HepG2 (cell line): Measurements from ENCODE around the gene SSR2. TPM values are rescaled to one million over a fixed set of nuclear protein-coding genes. Genes with fewer than 3 reads are reported as not detected.

Experiments used
- BRD4 ChIP-seq: sonication (generic); formaldehyde crosslinking; IDR thresholded peaks from 2 replicates; pipeline ENCODE4 v1.4.0; 2020; ENCODE audit warnings: missing genetic modification reagents
- FOXJ3 ChIP-seq: sonication (generic); formaldehyde crosslinking; IDR thresholded peaks from 2 replicates; pipeline ENCODE4 v1.4.0; 2020; ENCODE audit warnings: missing genetic modification reagents, mild to moderate bottlenecking, borderline replicate concordance
- MEIS2 ChIP-seq: sonication (generic); formaldehyde crosslinking; IDR thresholded peaks from 2 replicates; pipeline ENCODE4 v1.9.0; 2021; ENCODE audit warnings: mild to moderate bottlenecking, missing genetic modification reagents
- MIXL1 ChIP-seq: IDR thresholded peaks from 2 replicates; pipeline ENCODE4 v1.6.1; 2016
- NFE2L1 ChIP-seq: sonication (generic); formaldehyde crosslinking; IDR thresholded peaks from 2 replicates; pipeline ENCODE4 v1.4.0; 2020; ENCODE audit warnings: missing genetic modification reagents, mild to moderate bottlenecking, borderline replicate concordance
- NKX3-1 ChIP-seq: sonication (generic); formaldehyde crosslinking; IDR thresholded peaks from 2 replicates; pipeline ENCODE4 v1.5.0; 2020; ENCODE audit warnings: missing genetic modification reagents
- RBAK ChIP-seq: sonication (generic); formaldehyde crosslinking; IDR thresholded peaks from 2 replicates; pipeline ENCODE4 v1.5.1; 2020; ENCODE audit warnings: mild to moderate bottlenecking, missing genetic modification reagents
- RXRA ChIP-seq: sonication (generic); formaldehyde crosslinking; IDR thresholded peaks from 2 replicates; pipeline ENCODE4 v1.5.1; 2020; ENCODE audit warnings: missing genetic modification reagents
- STAT5B ChIP-seq: sonication (generic); formaldehyde crosslinking; IDR thresholded peaks from 2 replicates; pipeline ENCODE4 v1.4.0; 2020; ENCODE audit warnings: missing genetic modification reagents
- TBL1XR1 ChIP-seq: fragments of 150-350 bp; IDR thresholded peaks from 2 replicates; pipeline ENCODE4 v1.6.1; 2014; ENCODE audit warnings: borderline replicate concordance, low read length; ENCODE audit not compliant: partially characterized antibody
- UBTF ChIP-seq: sonication (generic); formaldehyde crosslinking; IDR thresholded peaks from 2 replicates; pipeline ENCODE4 v1.4.0; 2020; ENCODE audit warnings: mild to moderate bottlenecking, missing genetic modification reagents
- ZMYM3 ChIP-seq: sonication (generic); formaldehyde crosslinking; IDR thresholded peaks from 2 replicates; pipeline ENCODE4 v1.5.1; 2020; ENCODE audit warnings: mild to moderate bottlenecking, missing genetic modification reagents
- ZNF296 ChIP-seq: sonication (generic); formaldehyde crosslinking; conservative IDR thresholded peaks from 2 replicates; pipeline ENCODE4 v1.5.0; 2020; ENCODE audit warnings: mild to moderate bottlenecking, missing genetic modification reagents
- ZNF337 ChIP-seq: sonication (generic); formaldehyde crosslinking; IDR thresholded peaks from 2 replicates; pipeline ENCODE4 v1.5.1; 2020; ENCODE audit warnings: missing genetic modification reagents, low read depth, mild to moderate bottlenecking, borderline replicate concordance
- ZNF33B ChIP-seq: sonication (generic); formaldehyde crosslinking; IDR thresholded peaks from 2 replicates; pipeline ENCODE4 v1.5.1; 2020; ENCODE audit warnings: mild to moderate bottlenecking, missing genetic modification reagents
- polyA plus RNA-seq, 8 experiments: library from polyadenylated mRNA; depleted of rRNA in 3 of 8; stranded (reverse) in 7 of 8; unstranded in 1 of 8; fragments of >200 nt; fragmentation: Illumina TruSeq in 4 of 8; extraction: Trizol in 4 of 8; gene quantifications; 2 replicates each; pipeline versions ENCODE4 v1.2.1 to v1.2.3, GENCODE V29; 2011 to 2016; ENCODE audit warnings: low read depth in 4 of 8, missing spikeins in 1 of 8, mixed read lengths in 1 of 8; ENCODE audit not compliant: insufficient read depth in 1 of 8
- total RNA-seq, 5 experiments: library from RNA; depleted of rRNA; stranded (reverse); fragments of >200 nt; fragmentation: Illumina TruSeq; extraction: Trizol; gene quantifications; 2 replicates each; pipeline ENCODE4 v1.2.3, GENCODE V29; 2016; ENCODE audit warnings: low read depth in 1 of 5
- TF ChIP-seq, protein P1 (sequence below): sonication (generic); formaldehyde crosslinking; IDR thresholded peaks from 2 replicates; pipeline ENCODE4 v1.4.0; 2020; ENCODE audit warnings: low read depth, missing genetic modification reagents
- TF ChIP-seq, protein P2 (sequence below): sonication (generic); formaldehyde crosslinking; IDR thresholded peaks from 2 replicates; pipeline ENCODE4 v1.8.1; 2023; ENCODE audit warnings: mild to moderate bottlenecking, missing genetic modification reagents
- TF ChIP-seq, protein P3 (sequence below): sonication (generic); formaldehyde crosslinking; IDR thresholded peaks from 2 replicates; pipeline ENCODE4 v1.4.0; 2020; ENCODE audit warnings: missing genetic modification reagents
- TF ChIP-seq, protein P4 (sequence below): sonication (generic); formaldehyde crosslinking; IDR thresholded peaks from 2 replicates; pipeline ENCODE4 v1.9.0; 2022; ENCODE audit warnings: low read depth, missing genetic modification reagents

Gene SSR2
- total and polyA plus RNA-seq, 2 of the 13 experiments (the other 11 are each of a cell fraction or from before 2014, with no cell fraction given): 284 to 461 TPM

DNA sequence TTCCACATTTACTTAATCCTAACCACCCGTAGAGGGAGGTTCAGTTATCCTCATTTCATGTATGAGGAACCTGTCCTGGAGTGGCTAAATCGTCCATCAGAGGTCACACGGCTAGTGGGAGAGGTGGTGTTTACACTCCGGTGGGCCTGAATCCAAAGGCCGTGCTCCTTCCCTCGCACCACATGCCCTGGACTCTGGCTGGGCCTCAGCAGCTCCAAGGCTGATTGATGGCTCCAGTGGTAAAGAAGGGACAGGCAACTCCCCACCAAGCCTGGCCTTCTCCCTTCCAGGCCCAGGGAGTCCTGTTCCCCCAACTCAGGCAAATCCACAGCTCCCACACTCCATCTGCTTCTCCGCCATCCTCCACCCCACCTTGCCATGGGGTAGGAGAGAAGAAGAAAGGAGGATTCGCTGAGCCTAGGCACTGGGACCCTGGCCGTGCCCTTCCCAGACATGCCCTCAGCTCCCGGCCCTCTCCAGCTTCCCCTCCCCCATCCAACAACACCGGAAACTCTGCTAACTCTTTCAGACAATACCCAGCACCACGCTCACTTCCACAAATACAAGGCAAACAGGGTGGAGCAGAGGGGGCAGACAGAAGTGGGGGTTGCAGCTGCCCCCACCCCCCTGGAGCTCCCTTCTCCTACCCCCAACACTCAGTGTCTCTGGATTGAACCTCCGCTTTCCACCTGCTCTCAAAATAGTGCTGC lies 53.3 kb downstream of the SSR2 start (continued):
- TF ChIP-seq ZNF33B (CRISPR knock-in tag) (peak; percentile 62; the same call in 1 of the 2 replicates), ZMYM3 (CRISPR knock-in tag) (peak; percentile 65), NFE2L1 (CRISPR knock-in tag) (no peak), BRD4 (CRISPR knock-in tag) (no peak), ZNF296 (no peak), NKX3-1 (no peak), FOXJ3 (CRISPR knock-in tag) (peak; percentile 61; the same call in 1 of the 2 replicates), RXRA (CRISPR knock-in tag) (peak; percentile 80), TBL1XR1 (no peak), MIXL1 (CRISPR knock-in tag) (peak; percentile 76; the same call in 1 of the 2 replicates), STAT5B (0 out of 2 replicates have a peak, but pooled peaks have one; percentile 57), ZNF337 (CRISPR knock-in tag) (no peak), MEIS2 (CRISPR knock-in tag) (peak; percentile 85; the same call in 1 of the 2 replicates), UBTF (CRISPR knock-in tag) (peak; percentile 84), RBAK (CRISPR knock-in tag) (no peak)
- TF ChIP-seq, protein P1, sequence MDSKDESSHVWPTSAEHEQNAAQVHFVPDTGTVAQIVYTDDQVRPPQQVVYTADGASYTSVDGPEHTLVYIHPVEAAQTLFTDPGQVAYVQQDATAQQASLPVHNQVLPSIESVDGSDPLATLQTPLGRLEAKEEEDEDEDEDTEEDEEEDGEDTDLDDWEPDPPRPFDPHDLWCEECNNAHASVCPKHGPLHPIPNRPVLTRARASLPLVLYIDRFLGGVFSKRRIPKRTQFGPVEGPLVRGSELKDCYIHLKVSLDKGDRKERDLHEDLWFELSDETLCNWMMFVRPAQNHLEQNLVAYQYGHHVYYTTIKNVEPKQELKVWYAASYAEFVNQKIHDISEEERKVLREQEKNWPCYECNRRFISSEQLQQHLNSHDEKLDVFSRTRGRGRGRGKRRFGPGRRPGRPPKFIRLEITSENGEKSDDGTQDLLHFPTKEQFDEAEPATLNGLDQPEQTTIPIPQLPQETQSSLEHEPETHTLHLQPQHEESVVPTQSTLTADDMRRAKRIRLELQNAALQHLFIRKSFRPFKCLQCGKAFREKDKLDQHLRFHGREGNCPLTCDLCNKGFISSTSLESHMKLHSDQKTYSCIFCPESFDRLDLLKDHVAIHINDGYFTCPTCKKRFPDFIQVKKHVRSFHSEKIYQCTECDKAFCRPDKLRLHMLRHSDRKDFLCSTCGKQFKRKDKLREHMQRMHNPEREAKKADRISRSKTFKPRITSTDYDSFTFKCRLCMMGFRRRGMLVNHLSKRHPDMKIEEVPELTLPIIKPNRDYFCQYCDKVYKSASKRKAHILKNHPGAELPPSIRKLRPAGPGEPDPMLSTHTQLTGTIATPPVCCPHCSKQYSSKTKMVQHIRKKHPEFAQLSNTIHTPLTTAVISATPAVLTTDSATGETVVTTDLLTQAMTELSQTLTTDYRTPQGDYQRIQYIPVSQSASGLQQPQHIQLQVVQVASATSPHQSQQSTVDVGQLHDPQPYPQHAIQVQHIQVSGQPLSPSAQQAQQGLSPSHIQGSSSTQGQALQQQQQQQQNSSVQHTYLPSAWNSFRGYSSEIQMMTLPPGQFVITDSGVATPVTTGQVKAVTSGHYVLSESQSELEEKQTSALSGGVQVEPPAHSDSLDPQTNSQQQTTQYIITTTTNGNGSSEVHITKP (CRISPR knock-in tag): no peak; the same call in 1 of the 2 replicates
- TF ChIP-seq, protein P2, sequence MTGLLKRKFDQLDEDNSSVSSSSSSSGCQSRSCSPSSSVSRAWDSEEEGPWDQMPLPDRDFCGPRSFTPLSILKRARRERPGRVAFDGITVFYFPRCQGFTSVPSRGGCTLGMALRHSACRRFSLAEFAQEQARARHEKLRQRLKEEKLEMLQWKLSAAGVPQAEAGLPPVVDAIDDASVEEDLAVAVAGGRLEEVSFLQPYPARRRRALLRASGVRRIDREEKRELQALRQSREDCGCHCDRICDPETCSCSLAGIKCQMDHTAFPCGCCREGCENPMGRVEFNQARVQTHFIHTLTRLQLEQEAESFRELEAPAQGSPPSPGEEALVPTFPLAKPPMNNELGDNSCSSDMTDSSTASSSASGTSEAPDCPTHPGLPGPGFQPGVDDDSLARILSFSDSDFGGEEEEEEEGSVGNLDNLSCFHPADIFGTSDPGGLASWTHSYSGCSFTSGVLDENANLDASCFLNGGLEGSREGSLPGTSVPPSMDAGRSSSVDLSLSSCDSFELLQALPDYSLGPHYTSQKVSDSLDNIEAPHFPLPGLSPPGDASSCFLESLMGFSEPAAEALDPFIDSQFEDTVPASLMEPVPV (CRISPR knock-in tag): no peak
- TF ChIP-seq, protein P3, sequence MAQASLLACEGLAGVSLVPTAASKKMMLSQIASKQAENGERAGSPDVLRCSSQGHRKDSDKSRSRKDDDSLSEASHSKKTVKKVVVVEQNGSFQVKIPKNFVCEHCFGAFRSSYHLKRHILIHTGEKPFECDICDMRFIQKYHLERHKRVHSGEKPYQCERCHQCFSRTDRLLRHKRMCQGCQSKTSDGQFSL (CRISPR knock-in tag): no peak
- TF ChIP-seq, protein P4, sequence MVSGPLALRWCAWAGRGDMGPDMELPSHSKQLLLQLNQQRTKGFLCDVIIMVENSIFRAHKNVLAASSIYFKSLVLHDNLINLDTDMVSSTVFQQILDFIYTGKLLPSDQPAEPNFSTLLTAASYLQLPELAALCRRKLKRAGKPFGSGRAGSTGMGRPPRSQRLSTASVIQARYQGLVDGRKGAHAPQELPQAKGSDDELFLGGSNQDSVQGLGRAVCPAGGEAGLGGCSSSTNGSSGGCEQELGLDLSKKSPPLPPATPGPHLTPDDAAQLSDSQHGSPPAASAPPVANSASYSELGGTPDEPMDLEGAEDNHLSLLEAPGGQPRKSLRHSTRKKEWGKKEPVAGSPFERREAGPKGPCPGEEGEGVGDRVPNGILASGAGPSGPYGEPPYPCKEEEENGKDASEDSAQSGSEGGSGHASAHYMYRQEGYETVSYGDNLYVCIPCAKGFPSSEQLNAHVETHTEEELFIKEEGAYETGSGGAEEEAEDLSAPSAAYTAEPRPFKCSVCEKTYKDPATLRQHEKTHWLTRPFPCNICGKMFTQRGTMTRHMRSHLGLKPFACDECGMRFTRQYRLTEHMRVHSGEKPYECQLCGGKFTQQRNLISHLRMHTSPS (CRISPR knock-in tag): peak; percentile 80
